DMS153 treated with DMSO at 0.1 percent for 48 hours (cell line): Measurements from ENCODE around the gene HPF1.
"Not testable (repeated sequence)": the region's sequence is repeated elsewhere in the genome, so short reads cannot be mapped to it uniquely, and the experiment has no call there.

Experiments used
- DNase-seq: peaks from one replicate; lab custom pipeline; 2025; ENCODE audit not compliant: unreplicated experiment; lab: John Stamatoyannopoulos, UW

Gene HPF1

DNA sequence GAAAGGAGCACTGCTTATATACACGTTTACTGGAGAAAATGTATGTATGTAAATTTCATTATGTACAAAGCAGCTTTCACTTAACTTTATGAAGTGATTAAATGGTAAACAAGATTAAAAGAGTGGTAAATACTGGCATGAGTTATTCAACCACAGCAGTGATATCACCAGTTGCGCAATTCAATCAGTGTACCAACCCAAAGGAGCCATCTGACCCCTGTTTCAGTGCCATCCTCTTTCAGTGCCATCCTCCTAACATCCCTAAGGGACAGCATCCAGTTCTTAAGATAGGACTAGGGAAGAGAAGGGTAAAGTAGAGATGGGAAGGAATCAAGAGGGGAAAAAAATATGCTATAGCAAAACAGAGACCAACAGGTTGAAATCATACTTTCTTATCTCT, 16.2 kb downstream of the HPF1 start:
- DNase-seq = no peak

DNA sequence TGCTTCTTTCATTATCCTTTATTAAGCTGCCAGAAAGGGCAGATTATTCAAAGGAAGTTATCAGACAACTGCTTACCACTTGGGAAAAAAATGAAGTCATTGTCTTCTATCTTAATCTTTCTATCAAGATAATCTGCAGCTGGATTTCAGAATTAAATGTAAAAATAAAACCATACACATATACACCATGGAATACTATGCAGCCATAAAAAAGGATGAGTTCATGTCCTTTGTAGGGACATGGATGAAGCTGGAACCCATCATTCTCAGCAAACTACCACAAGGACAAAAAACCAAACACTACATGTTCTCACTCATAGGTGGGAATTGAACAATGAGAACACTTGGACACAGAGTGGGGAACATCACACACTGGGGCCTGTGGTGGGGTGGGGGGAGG, 19.1 kb downstream of the HPF1 start:
- DNase-seq = not testable (repeated sequence)

DNA sequence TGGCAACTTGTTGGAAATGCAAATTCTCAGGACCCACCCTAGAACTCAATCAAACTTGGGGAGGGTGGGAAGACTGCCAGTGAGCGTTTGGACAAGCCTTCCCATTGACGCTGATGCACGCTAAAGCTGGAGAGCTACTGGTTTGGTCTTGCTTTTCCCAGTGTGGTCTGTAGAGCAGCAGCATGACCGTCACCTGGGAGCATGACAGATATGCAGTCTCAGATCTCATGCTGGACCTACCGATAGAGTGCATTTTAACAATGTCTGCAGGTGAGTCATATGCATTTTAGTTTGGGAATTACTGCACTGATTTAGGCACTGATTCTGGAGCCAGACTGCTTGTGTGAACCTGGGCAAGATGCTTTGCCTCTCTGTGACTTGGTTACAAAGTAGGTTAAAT, 27.2 kb downstream of the HPF1 start:
- no peak for DNase-seq

DNA sequence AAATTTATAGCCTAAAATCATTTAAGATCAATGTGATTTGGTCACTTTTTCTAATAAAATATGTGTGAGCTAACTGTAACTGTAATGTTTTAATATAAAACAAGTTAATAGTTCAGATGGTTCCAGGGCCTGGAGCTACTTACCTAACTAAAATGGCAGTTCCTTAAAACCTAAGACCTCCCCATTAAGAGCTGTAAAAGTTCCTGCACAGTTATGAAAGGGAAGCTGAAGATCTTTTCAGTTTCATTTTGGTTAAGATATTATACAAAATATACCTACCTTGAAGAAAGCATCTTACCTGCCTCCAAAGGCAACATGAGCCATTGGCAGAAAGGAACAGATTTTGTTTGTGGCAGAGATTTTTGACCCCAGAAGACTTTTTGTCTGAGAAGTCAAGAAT, 30.1 kb downstream of the HPF1 start:
- no peak for DNase-seq

DNA sequence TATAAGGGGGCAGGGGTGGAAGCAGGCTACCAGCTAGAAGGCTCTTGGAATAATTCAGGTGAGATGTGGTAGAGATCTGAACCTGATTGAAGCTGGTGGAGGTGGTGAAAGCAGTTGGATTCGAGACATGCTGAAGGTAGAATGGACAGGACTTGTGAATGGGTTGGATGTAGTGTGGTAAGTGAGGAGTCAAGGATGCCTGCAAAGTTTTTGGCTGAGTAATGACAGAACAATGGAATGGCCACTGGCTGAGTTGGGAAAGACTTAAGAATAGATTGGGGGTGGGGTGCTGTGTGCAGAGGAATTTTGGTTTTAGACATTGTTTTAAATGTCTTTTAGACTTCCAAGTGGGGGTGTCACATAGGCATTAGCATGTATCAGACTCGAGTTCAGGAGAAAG, 33.5 kb downstream of the HPF1 start:
- no peak for DNase-seq

DNA sequence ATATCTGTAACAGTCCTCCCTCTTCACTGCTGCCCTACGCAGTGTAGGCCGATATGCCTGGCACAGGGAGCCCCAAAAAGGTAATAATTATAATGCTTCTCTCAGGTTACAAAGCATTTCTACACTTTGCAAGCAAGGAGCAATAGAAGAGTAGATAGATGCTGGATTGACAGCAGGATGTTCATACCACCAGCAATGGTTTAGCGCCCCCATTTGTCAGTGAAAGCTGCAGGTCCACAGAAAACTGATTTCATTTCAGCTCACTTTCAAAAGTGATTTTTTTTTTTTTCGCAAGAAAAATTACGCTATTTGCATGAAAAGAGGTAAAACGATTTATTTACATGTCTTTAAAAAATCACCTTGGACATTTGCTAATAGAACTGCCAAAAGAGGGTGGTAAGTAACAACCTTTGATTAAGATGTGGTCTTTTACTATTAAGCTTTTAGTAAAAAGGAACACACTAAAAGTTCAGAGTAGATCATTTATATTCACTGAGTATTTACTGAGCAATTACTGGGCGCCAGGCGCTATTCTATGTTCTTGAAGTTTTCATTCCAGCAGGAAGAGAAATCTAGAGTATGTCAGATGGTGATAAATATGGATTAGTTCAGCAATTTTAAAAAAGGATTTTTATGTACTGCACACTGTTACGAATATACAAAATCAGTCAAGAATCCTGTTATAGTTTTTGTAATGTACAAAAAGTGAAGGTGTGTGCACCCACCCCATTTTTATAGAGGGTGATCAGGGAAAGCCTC, 34.4 kb downstream of the HPF1 start:
- no peak for DNase-seq

DNA sequence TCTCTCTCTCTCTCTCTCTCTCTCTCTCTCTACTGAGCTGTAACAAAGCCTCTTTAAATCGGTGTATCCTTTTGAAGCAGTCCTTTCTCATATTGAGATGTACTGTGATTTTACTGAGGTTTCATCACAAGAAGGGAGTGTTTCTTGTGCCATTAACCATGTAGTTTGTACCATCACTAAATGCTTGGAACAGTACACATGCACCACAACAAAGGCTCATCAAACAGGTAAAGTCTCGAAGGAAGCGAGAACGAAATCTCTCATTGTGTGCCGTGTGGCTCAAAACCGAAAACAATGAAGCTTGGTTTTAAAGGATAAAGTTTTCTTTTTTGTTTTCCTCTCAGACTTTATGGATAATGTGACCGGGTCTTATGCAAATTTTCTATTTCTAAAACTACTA, 37.2 kb downstream of the HPF1 start:
- DNase-seq = no peak

DNA sequence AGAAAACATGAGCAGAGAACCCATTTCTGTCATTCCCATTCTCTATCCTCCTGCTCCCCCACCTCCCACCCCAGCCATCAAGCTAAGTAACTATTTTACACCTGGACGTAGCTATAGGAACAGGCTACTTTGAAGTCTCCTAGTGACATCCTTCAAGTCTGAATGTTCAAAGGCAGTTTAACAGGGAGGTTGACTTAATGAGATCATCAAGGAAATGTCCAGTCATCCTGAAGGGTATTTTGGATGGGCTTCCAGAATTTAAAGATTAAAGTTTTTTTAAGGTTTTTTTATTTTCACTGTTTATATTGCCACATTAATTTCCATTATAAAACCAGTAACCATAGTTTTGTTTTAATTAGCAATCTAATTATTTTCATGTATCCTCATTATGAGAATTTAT, 41.1 kb downstream of the HPF1 start:
- no peak for DNase-seq

DNA sequence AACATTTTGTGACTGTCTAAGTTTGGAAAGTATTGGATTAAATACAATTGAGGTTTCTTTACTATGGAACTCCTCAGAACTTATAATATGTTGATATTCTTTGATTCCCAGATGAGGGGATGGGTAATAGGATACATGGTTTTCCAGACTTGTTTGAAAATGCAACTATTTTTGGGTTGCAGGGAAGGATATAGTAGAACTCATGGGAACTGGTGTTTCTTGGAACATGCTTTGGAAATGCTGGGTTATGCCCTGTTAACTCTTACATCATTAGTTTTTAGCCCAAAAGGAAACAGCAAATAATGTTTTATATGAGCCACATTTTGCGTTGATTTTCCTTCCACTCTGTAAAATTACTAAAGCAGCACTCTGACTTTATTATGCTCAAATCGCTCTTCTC, 41.9 kb downstream of the HPF1 start:
- DNase-seq = no peak

DNA sequence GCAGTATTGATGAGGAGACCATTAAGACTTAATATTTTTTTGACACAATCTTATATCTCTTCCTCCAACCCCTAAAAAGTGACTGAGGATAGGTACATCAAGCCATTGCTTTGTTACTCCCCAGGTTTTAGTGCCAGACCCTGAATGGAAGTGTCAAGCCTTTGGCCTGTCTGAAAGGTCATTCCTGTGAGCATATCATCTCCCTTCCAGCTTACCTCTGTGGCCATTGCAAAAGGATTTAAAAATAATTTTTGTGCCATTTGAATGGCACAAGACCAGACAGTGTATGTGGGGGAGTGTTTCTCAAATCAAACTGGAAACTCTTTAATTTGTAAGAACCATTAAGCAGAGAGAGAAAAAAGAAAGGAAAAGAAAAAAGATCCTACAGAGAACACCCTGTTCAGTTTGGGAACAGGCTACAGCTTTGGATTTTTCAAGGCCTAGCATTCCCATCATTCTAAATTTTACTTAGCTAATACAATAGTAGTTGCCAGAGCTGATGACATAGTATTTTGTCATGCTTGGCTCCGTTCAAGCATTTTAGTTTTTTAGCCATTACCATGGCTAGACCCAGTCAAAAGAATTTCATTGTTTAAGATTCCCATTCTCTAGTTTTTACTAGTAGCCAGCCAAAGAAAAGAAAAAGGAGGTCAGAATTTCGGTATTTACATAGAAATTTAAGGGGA, 49.6 kb downstream of the HPF1 start:
- no peak for DNase-seq

DNA sequence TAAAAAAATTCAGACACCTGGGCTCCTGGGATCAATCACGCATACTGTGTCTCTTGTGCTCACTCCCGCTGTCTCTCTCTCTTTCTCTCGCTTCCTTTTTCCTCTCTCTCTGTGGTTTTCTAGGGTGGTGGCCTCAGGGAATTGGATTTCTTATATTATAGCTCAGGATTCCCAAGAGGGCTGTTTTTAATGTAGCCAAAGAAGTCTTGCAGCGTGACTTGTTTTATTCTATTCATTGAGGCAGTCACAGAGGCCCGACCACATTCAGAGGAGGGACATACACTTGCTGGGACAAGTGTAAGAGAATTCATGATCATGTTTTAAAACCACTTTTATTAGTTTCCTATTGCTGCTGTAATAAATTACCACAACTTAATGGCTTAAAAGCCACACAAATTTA, 59.4 kb downstream of the HPF1 start:
- DNase-seq = no peak

DNA sequence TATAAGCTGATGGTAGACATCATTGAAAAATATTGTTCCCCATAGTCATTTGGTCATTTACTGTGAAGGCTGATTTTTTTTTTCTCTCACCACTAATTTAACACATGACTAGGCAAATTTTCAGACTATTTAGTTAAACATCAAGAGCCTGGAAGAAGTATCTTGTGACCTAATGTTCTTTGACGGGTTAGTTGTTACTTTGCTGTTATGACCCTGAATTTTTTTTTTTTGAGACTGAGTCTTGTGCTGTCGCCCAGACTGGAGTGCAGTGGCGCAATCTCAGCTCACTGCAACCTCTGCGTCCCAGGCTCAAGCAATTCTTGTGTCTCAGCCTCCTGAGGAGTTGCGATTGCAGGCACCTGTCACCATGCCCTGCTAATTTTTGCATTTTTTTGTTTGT, 67.0 kb downstream of the HPF1 start:
- no peak for DNase-seq

DNA sequence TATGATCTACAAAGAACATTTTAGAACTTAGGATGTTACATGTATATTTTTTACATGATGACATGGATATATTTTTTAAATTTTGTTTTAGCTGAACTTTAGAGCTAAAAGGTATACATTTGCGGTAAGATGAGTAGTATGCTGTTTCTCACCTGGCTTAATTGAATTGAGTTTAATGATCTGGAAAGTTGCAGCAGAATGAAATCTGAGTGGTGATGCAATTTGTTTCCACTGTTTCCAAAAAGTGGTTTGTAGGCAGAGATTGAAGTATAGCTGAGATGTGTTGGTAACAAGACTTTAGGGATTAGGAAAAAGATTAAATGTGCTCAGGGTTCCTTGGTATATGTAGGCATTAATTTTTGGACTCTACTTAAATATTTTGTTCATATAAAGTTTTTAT, 68.1 kb downstream of the HPF1 start:
- DNase-seq = no peak

DNA sequence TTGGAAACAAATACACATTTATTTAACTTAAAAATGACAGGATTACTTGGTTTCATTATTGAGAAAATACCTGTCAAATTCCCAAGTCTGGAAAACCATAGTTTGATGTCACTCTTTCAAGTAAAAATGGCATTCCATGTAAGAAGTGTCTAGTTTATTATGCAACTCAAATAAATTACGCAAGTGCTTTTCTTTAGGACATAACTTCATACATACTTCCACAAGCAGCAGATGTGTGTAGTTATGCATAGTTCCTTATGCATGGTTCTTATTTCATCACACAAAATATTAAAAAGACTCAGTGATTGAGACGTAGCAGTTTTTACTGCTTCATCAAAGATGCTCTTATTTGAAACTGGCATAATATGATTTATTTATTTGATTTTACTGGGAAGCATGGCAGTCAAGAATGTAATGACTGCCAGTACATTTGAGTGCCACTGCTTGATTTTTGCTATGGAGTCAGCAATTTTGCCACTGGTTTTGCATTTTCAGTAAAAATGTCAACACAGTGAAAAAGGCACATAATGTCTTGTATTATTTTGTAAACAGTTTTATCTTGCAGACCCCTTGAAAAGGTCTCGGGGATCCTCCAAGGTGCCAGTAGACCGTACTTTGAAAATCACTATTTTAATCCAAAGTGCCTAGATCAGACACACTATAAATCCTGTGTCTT, 75.2 kb downstream of the HPF1 start:
- DNase-seq = no peak
